ENCODE results near the gene TIMM23B.
"Not testable (repeated sequence)": the region's sequence is repeated elsewhere in the genome, so short reads cannot be mapped to it uniquely, and the experiment has no call there.

DNA sequence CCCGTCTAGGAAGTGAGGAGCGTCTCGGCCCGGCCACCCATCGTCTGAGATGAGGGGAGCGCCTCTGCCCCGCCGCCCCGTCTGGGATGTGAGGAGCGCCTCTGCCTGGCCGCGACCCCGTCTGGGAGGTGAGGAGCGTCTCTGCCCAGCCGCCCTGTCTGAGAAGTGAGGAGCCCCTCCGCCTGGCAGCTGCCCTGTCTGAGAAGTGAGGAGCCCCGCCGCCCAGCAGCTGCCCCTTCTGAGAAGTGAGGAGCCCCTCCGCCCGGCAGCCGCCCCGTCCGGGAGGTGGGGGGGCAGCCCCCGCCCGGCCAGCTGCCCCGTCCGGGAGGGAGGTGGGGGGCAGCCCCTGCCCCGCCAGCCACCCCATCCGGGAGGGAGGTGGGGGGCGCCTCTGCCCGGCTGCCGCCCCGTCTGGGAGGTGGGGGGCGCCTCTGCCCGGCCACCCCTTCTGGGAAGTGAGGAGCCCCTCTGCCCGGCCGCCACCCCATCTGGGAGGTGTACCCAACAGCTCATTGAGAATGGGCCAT, 28.5 kb downstream of the TIMM23B start:
- TF ChIP-seq, protein P1, sequence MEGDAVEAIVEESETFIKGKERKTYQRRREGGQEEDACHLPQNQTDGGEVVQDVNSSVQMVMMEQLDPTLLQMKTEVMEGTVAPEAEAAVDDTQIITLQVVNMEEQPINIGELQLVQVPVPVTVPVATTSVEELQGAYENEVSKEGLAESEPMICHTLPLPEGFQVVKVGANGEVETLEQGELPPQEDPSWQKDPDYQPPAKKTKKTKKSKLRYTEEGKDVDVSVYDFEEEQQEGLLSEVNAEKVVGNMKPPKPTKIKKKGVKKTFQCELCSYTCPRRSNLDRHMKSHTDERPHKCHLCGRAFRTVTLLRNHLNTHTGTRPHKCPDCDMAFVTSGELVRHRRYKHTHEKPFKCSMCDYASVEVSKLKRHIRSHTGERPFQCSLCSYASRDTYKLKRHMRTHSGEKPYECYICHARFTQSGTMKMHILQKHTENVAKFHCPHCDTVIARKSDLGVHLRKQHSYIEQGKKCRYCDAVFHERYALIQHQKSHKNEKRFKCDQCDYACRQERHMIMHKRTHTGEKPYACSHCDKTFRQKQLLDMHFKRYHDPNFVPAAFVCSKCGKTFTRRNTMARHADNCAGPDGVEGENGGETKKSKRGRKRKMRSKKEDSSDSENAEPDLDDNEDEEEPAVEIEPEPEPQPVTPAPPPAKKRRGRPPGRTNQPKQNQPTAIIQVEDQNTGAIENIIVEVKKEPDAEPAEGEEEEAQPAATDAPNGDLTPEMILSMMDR (IDR thresholded peaks at IDR 0.05): not testable (repeated sequence)
- TF ChIP-seq POLR2AphosphoS5, POLR2A (IDR thresholded peaks at IDR 0.05): not testable (repeated sequence)

Measured in gastroesophageal sphincter (tissue), 3 donors.